GM06990 (cell line): ENCODE results near the gene PPP1R13B.
A peak's percentile ranks its signal among the peaks of the same experiment; 100 is the strongest.
"Not testable (repeated sequence)": the region's sequence is repeated elsewhere in the genome, so short reads cannot be mapped to it uniquely, and the experiment has no call there.

Experiments
- DNase-seq: peaks from one replicate; pipeline ENCODE4 v3.0.0-alpha.2; 2011; ENCODE audit not compliant: insufficient read length; ENCODE audit errors: extremely low read depth
- H3K27me3 ChIP-seq: replicated peaks from 2 replicates; pipeline ENCODE4 v1.6.0; 2011; ENCODE audit warnings: low read length; ENCODE audit not compliant: control insufficient read depth, insufficient read depth
- H3K36me3 ChIP-seq: 2 replicates; pipeline ENCODE4 v1.5.1; 2011; ENCODE audit warnings: low read length; ENCODE audit not compliant: control insufficient read depth, insufficient read depth
- H3K4me3 ChIP-seq: replicated peaks from 2 replicates; pipeline ENCODE4 v1.5.1; 2011; ENCODE audit warnings: low read depth, mild to moderate bottlenecking, control low read depth, low read length
- CTCF ChIP-seq: IDR thresholded peaks from 2 replicates; pipeline ENCODE4 v1.5.1; 2011; ENCODE audit warnings: low read length, control low read depth, mild to moderate bottlenecking, inconsistent platforms; ENCODE audit not compliant: insufficient read depth, poor library complexity, severe bottlenecking

PPP1R13B gene

GRCh38 chr14:103692159-103692558 lies 155.2 kb downstream of the PPP1R13B start:
- Histone ChIP-seq H3K27me3 (no peaks in the 10 kb centered on the region), H3K36me3 (peaks cover 11% of the 10 kb centered on the region), H3K4me3 (no peak overlapping the region)
- TF ChIP-seq CTCF, result no peak
- DNase-seq, result no peak

GRCh38 chr14:103691655-103692054 lies 155.7 kb downstream of the PPP1R13B start:
- not testable (repeated sequence) for H3K4me3 ChIP-seq, H3K27me3 ChIP-seq, DNase-seq
- H3K36me3 ChIP-seq, result peaks cover 12% of the 10 kb centered on the region

- H3K27me3 ChIP-seq, result no peaks in the 10 kb centered on the region
- no peak for TF ChIP-seq CTCF
- H3K4me3 ChIP-seq, result peak overlapping the region; percentile 15; the same call in 1 of the 2 replicates
- H3K36me3 ChIP-seq, result peaks cover 10% of the 10 kb centered on the region
- no peak for DNase-seq
Observed at GRCh38 chr14:103690332-103690731, 157.0 kb downstream of the PPP1R13B start.

- no peak for TF ChIP-seq CTCF
- Histone ChIP-seq H3K4me3 (peak overlapping the region; percentile 15; the same call in 1 of the 2 replicates), H3K36me3 (peaks cover 11% of the 10 kb centered on the region)
Observed at GRCh38 chr14:103688906-103689902, 158.2 kb downstream of the PPP1R13B start.

GRCh38 chr14:103688441-103688840 lies 158.9 kb downstream of the PPP1R13B start:
- no peak for DNase-seq
- Histone ChIP-seq H3K27me3 (no peaks in the 10 kb centered on the region), H3K4me3 (no peak overlapping the region), H3K36me3 (peaks cover 9% of the 10 kb centered on the region)
- no peak for TF ChIP-seq CTCF

More at GRCh38 chr14:103688906-103689902, 158.2 kb downstream of the PPP1R13B start:
- H3K27me3 ChIP-seq, result no peaks in the 10 kb centered on the region
- DNase-seq, result no peak

- DNase-seq, result no peak
- H3K27me3 ChIP-seq, result no peaks in the 10 kb centered on the region
- TF ChIP-seq CTCF, result no peak
- peaks cover 15% of the 10 kb centered on the region for H3K36me3 ChIP-seq
- H3K4me3 ChIP-seq, result no peak overlapping the region
Observed at GRCh38 chr14:103687712-103688111, 159.7 kb downstream of the PPP1R13B start.
